Transverse colon (tissue), 4 donors: Measurements from ENCODE around the gene RAE1. TPM values are rescaled to one million over a fixed set of nuclear protein-coding genes. Genes with fewer than 3 reads are reported as not detected.

Experiments
- DNase-seq: peaks from one replicate; pipeline ENCODE4 v3.0.0-alpha.2; 2019
- H3K27ac ChIP-seq, 4 donors: fragments of 200-600 bp; sonication (generic); 2 replicates each; pipeline ENCODE4 v1.5.1; 2016 to 2018; ENCODE audit warnings: inconsistent platforms in 4 of 4
- H3K27me3 ChIP-seq: fragments of 200-600 bp; sonication (generic); 2 replicates; pipeline ENCODE4 v1.5.1; 2017; ENCODE audit warnings: inconsistent platforms
- H3K36me3 ChIP-seq, 4 donors: fragments of 200-600 bp; sonication (generic); 2 replicates each; pipeline ENCODE4 v1.5.1; 2017 to 2019; ENCODE audit warnings: inconsistent platforms in 4 of 4
- H3K4me1 ChIP-seq, 4 donors: fragments of 200-600 bp; sonication (generic); 2 replicates each; pipeline ENCODE4 v1.5.1; 2017 to 2020; ENCODE audit warnings: inconsistent platforms in 4 of 4
- H3K4me3 ChIP-seq, 4 donors: fragments of 200-600 bp; sonication (generic); 1 replicate in 1 of 4; 2 replicates in 3 of 4; pipeline versions ENCODE4 v1.5.1 to v1.6.1; 2017 to 2019; ENCODE audit warnings: inconsistent platforms in 4 of 4
- H3K9me3 ChIP-seq, 2 donors: fragments of 200-600 bp; sonication (generic); 2 replicates each; pipeline ENCODE4 v1.5.1; 2017 to 2019; ENCODE audit warnings: inconsistent platforms in 2 of 2
- CTCF ChIP-seq, 5 experiments: fragments of 200-600 bp in 3 of 5; fragments of 450-650 bp in 2 of 5; sonication (generic) in 3 of 5; IDR thresholded peaks; 1 replicate in 2 of 5; 2 replicates in 3 of 5; pipeline ENCODE4 v1.5.1; 2016 to 2017; ENCODE audit warnings: antibody characterized with exemption in 5 of 5, inconsistent platforms in 3 of 5, mild to moderate bottlenecking in 2 of 5, moderate library complexity in 1 of 5
- EP300 ChIP-seq: sonication (generic); formaldehyde crosslinking; IDR thresholded peaks from one replicate; pipeline ENCODE4 v1.6.1; 2017; ENCODE audit warnings: antibody characterized with exemption, low read depth
- POLR2A ChIP-seq: fragments of 450-650 bp; IDR thresholded peaks from one replicate; pipeline ENCODE4 v1.6.1; 2016; ENCODE audit warnings: antibody characterized with exemption, mild to moderate bottlenecking, moderate library complexity
- POLR2AphosphoS5 ChIP-seq, 3 donors: sonication (generic); formaldehyde crosslinking; IDR thresholded peaks; one replicate each; pipeline ENCODE4 v1.6.1; 2016; ENCODE audit warnings: antibody characterized with exemption in 3 of 3
- WGBS, 2 donors: methylation state at CpG; one replicate each; pipeline ENCODE4 v1.1.5; 2018; ENCODE audit warnings: low coverage in 1 of 2; 5-methylcytosine and 5-hydroxymethylcytosine counted together
- in situ Hi-C, 4 donors: fragments of 200-750 bp; cut with MboI; loops; one replicate each; pipeline versions ENCODE4 v1.15.0 to v1.15.1; 2017; ENCODE audit warnings: low sequenced_read_pairs in 3 of 4, low pct_ligation_motif_present in 1 of 4, low pct_unique_long_range_greater_than_20kb in 1 of 4
- intact Hi-C: fragments of 100-400 bp; cut with DNase I; formaldehyde crosslinking; loops from one replicate; pipeline ENCODE4 v1.15.1; 2023; ENCODE audit warnings: low total_unique reads
- total RNA-seq, 4 donors: library from RNA; depleted of rRNA; stranded (reverse); fragments of >200 nt; gene quantifications; one replicate each; pipeline ENCODE4 v1.1.0, GENCODE V29; 2016

RAE1 gene
- total RNA-seq, 4 donors from 2014 or later, result 5.6 to 29.9 (median 15.2) TPM

- WGBS, 2 donors, result 46 to 49% methylated on average over 6 to 20 of the region's 20 CpGs
- peak overlapping the region in 1 of 4 donors; percentile 0 for H3K27ac ChIP-seq
- peaks cover 5 to 36% (median 31%) of the 10 kb centered on the region in 4 donors for H3K4me1 ChIP-seq
- intact Hi-C loops (loop anchor here (1.0 kb wide), 1 partner anchor 113 kb away; no protein-coding TSS in a partner anchor), in situ Hi-C loops (loop anchor here (10.0 to 25.0 kb wide), 4 partner anchors 113 to 830 kb away; partner anchors contain the start of gene ZBP1 (in 1 of the 4))
- peak; percentile 90 for DNase-seq
- H3K27me3 ChIP-seq, result no peaks in the 10 kb centered on the region
- H3K4me3 ChIP-seq, result no peak overlapping the region
- peaks cover 0 to 15% (median 5%) of the 10 kb centered on the region in 4 donors for H3K36me3 ChIP-seq
- TF ChIP-seq EP300 (no peak), POLR2A (no peak), CTCF (IDR thresholded peaks at IDR 0.05) (peak; percentile 91 to 97 (median 93))
- no peaks in the 10 kb centered on the region for H3K9me3 ChIP-seq
These were observed 30.8 kb downstream of the RAE1 start for GRCh38 chr20:57381596-57382503.

- Histone ChIP-seq H3K4me3 (no peak overlapping the region), H3K36me3 (peaks cover 0 to 10% (median 5%) of the 10 kb centered on the region in 4 donors), H3K27me3 (no peaks in the 10 kb centered on the region), H3K4me1 (peaks cover 5 to 36% (median 31%) of the 10 kb centered on the region in 4 donors), H3K9me3 (no peaks in the 10 kb centered on the region), H3K27ac (peak overlapping the region in 3 of 4 donors; percentile 75 to 83 (median 80))
- in situ Hi-C loops, result loop anchor here (10.0 to 25.0 kb wide), 4 partner anchors 112 to 830 kb away; partner anchors contain the start of gene ZBP1 (in 1 of the 4)
- intact Hi-C loops, result loop anchor here (1.0 kb wide), 1 partner anchor 113 kb away; no protein-coding TSS in a partner anchor
- 83 to 92% methylated on average over 4 to 5 of the region's 5 CpGs for WGBS, 2 donors
- TF ChIP-seq EP300 (no peak), POLR2A (no peak)
- DNase-seq, result no peak
These were observed 31.5 kb downstream of the RAE1 start for GRCh38 chr20:57382516-57382915.

- peak; percentile 64 for TF ChIP-seq POLR2A
- no peak for TF ChIP-seq EP300
- TF ChIP-seq POLR2AphosphoS5 (IDR thresholded peaks at IDR 0.05), result peak; percentile 47 to 59 (median 55)
- TF ChIP-seq CTCF (IDR thresholded peaks at IDR 0.05), result no peak
- H3K4me3 ChIP-seq, result no peak overlapping the region
- H3K27ac ChIP-seq, result peak overlapping the region; percentile 72 to 83 (median 78)
- no peaks in the 10 kb centered on the region for H3K27me3 ChIP-seq
- DNase-seq, result peak; percentile 77
- no peaks in the 10 kb centered on the region for H3K9me3 ChIP-seq
- intact Hi-C loops (no loop called here), in situ Hi-C loops (loop anchor here (10.0 to 25.0 kb wide), 4 partner anchors 111 to 829 kb away; partner anchors contain the start of gene ZBP1 (in 1 of the 4))
- H3K36me3 ChIP-seq, result peaks cover 0 to 4% (median 2%) of the 10 kb centered on the region in 4 donors
- peaks cover 5 to 40% (median 31%) of the 10 kb centered on the region in 4 donors for H3K4me1 ChIP-seq
- 41 to 48% methylated on average over 14 to 20 of the region's 20 CpGs for WGBS, 2 donors
These were observed 32.6 kb downstream of the RAE1 start for GRCh38 chr20:57383447-57384347.

GRCh38 chr20:57384486-57384885 is 33.4 kb downstream of the RAE1 start:
- no peak for DNase-seq
- H3K27ac ChIP-seq, result peak overlapping the region; percentile 16 to 83 (median 62)
- H3K4me3 ChIP-seq, result no peak overlapping the region
- peaks cover 5 to 46% (median 33%) of the 10 kb centered on the region in 4 donors for H3K4me1 ChIP-seq
- intact Hi-C loops, result no loop called here
- H3K36me3 ChIP-seq, result peaks cover 0 to 4% (median 2%) of the 10 kb centered on the region in 4 donors
- in situ Hi-C loops, result loop anchor here (10.0 to 25.0 kb wide), 4 partner anchors 110 to 828 kb away; partner anchors contain the start of gene ZBP1 (in 1 of the 4)
- no peaks in the 10 kb centered on the region for H3K27me3 ChIP-seq
- H3K9me3 ChIP-seq, result no peaks in the 10 kb centered on the region
- TF ChIP-seq CTCF (IDR thresholded peaks at IDR 0.05) (no peak), POLR2A (no peak), EP300 (no peak), POLR2AphosphoS5 (IDR thresholded peaks at IDR 0.05) (no peak)
- WGBS, 2 donors, result 62% methylated on average over 8 of the region's 8 CpGs; no CpG with 5 or more reads in 1 of the 2 donors
